DOHH2 (cell line): Measurements from ENCODE around the gene RPAP3.

Experiments used
- H3F3A ChIP-seq: fragments of 200-600 bp; sonication (generic), shearing (Covaris generic); 2 replicates; pipeline ENCODE4 v1.6.0; 2016; ENCODE audit warnings: antibody characterized with exemption, mild to moderate bottlenecking; ENCODE audit not compliant: control insufficient read depth, insufficient read depth
- H3K27ac ChIP-seq: fragments of 200-600 bp; sonication (generic); 2 replicates; pipeline ENCODE4 v1.5.1; 2014; ENCODE audit warnings: low read depth, mild to moderate bottlenecking, low read length, moderate library complexity
- H3K27me3 ChIP-seq: fragments of 200-600 bp; sonication (generic); 2 replicates; pipeline ENCODE4 v1.6.1; 2014; ENCODE audit warnings: mild to moderate bottlenecking, low read length, mixed read lengths; ENCODE audit not compliant: control insufficient read depth
- H3K36me3 ChIP-seq: fragments of 200-600 bp; sonication (generic); 2 replicates; pipeline ENCODE4 v1.6.1; 2014; ENCODE audit warnings: mild to moderate bottlenecking, low read length, moderate library complexity, mixed read lengths; ENCODE audit not compliant: control insufficient read depth
- H3K4me1 ChIP-seq: fragments of 200-600 bp; sonication (generic); 2 replicates; pipeline ENCODE4 v1.6.1; 2014; ENCODE audit warnings: mild to moderate bottlenecking, low read length, mixed read lengths; ENCODE audit not compliant: control insufficient read depth
- H3K4me2 ChIP-seq: fragments of 200-600 bp; sonication (generic); 2 replicates; pipeline ENCODE4 v1.6.0; 2014; ENCODE audit warnings: mild to moderate bottlenecking, low read length, moderate library complexity
- H3K4me3 ChIP-seq: fragments of 200-600 bp; sonication (generic); 2 replicates; pipeline ENCODE4 v1.5.1; 2014; ENCODE audit warnings: mild to moderate bottlenecking, low read length, mixed read lengths
- H3K79me2 ChIP-seq: fragments of 200-600 bp; sonication (generic); 2 replicates; pipeline ENCODE4 v1.6.1; 2014; ENCODE audit warnings: mild to moderate bottlenecking, low read length, mixed read lengths; ENCODE audit not compliant: control insufficient read depth
- H3K9me2 ChIP-seq: fragments of 200-600 bp; sonication (generic); replicated peaks from 2 replicates; pipeline ENCODE4 v1.6.1; 2014; ENCODE audit warnings: mild to moderate bottlenecking, low read length, mixed read lengths; ENCODE audit not compliant: control insufficient read depth
- H3K9me3 ChIP-seq: fragments of 200-600 bp; sonication (generic); 2 replicates; pipeline ENCODE4 v1.6.1; 2014; ENCODE audit warnings: antibody characterized with exemption, low read length, mixed read lengths; ENCODE audit not compliant: control insufficient read depth, insufficient read depth
- H4K20me1 ChIP-seq: fragments of 200-600 bp; sonication (generic); 2 replicates; pipeline ENCODE4 v1.6.0; 2014; ENCODE audit warnings: low read depth, mild to moderate bottlenecking, antibody characterized with exemption, low read length, moderate library complexity; ENCODE audit not compliant: control insufficient read depth, insufficient read depth
- CTCF ChIP-seq: fragments of 200-600 bp; sonication (generic); IDR thresholded peaks from one replicate; pipeline ENCODE4 v1.5.1; 2014; ENCODE audit warnings: antibody characterized with exemption, mild to moderate bottlenecking, low read depth, low read length; ENCODE audit not compliant: poor library complexity, severe bottlenecking
- EZH2phosphoT487 ChIP-seq: fragments of 200-600 bp; sonication (generic); IDR thresholded peaks from 2 replicates; pipeline ENCODE4 v1.6.1; 2017; ENCODE audit warnings: borderline replicate concordance, mild to moderate bottlenecking, antibody characterized with exemption, low read length, moderate library complexity, mixed read lengths

Gene RPAP3

GRCh38 chr12:47745485-47746041 lies 39.7 kb upstream of the RPAP3 start:
- H3K27me3 ChIP-seq, result peaks cover 38% of the 10 kb centered on the region
- H4K20me1 ChIP-seq, result 0 out of 2 replicates have a peak, but pooled peaks cover 5% of the 10 kb centered on the region
- no peak overlapping the region for H3K4me2 ChIP-seq
- no peaks in the 10 kb centered on the region for H3K9me3 ChIP-seq
- peaks cover 10% of the 10 kb centered on the region for H3F3A ChIP-seq
- no peaks in the 10 kb centered on the region for H3K36me3 ChIP-seq
- H3K4me1 ChIP-seq, result peaks cover 14% of the 10 kb centered on the region
- no peaks in the 10 kb centered on the region for H3K9me2 ChIP-seq
- TF ChIP-seq CTCF (no peak), EZH2phosphoT487 (no peak)
- H3K79me2 ChIP-seq, result no peaks in the 10 kb centered on the region
- H3K27ac ChIP-seq, result no peak overlapping the region
- H3K4me3 ChIP-seq, result no peak overlapping the region

- Histone ChIP-seq H3K36me3 (no peaks in the 10 kb centered on the region), H3K9me2 (no peaks in the 10 kb centered on the region), H3K4me2 (no peak overlapping the region), H3K4me1 (peaks cover 21% of the 10 kb centered on the region), H4K20me1 (0 out of 2 replicates have a peak, but pooled peaks cover 5% of the 10 kb centered on the region), H3K27ac (no peak overlapping the region), H3K9me3 (no peaks in the 10 kb centered on the region), H3K4me3 (no peak overlapping the region), H3K79me2 (no peaks in the 10 kb centered on the region), H3K27me3 (peaks cover 35% of the 10 kb centered on the region), H3F3A (peaks cover 10% of the 10 kb centered on the region)
- TF ChIP-seq CTCF (no peak), EZH2phosphoT487 (no peak)
Observed at GRCh38 chr12:47744778-47745436, 39.1 kb upstream of the RPAP3 start.

- peaks cover 10% of the 10 kb centered on the region for H3F3A ChIP-seq
- H3K27me3 ChIP-seq, result peaks cover 32% of the 10 kb centered on the region
- H3K27ac ChIP-seq, result no peak overlapping the region
- TF ChIP-seq CTCF (peak; percentile 78), EZH2phosphoT487 (no peak)
- peaks cover 29% of the 10 kb centered on the region for H3K4me1 ChIP-seq
- H3K36me3 ChIP-seq, result no peaks in the 10 kb centered on the region
- no peak overlapping the region for H3K4me2 ChIP-seq
- H3K9me2 ChIP-seq, result no peaks in the 10 kb centered on the region
- H3K79me2 ChIP-seq, result no peaks in the 10 kb centered on the region
- H3K4me3 ChIP-seq, result no peak overlapping the region
- H3K9me3 ChIP-seq, result no peaks in the 10 kb centered on the region
- H4K20me1 ChIP-seq, result 0 out of 2 replicates have a peak, but pooled peaks cover 5% of the 10 kb centered on the region
Observed at GRCh38 chr12:47744005-47744651, 38.3 kb upstream of the RPAP3 start.
